NB4 (cell line): ENCODE results near the gene PHF8.

Experiments used
- MYC ChIP-seq: IDR thresholded peaks from 2 replicates; pipeline ENCODE4 v1.6.1; 2011; ENCODE audit warnings: low read depth, low read length
- POLR2A ChIP-seq: IDR thresholded peaks from 2 replicates; pipeline ENCODE4 v1.6.1; 2011; ENCODE audit warnings: mild to moderate bottlenecking; ENCODE audit not compliant: insufficient read length; ENCODE audit errors: extremely low read depth
- TF ChIP-seq, protein P1 (sequence below): IDR thresholded peaks from one replicate; pipeline ENCODE4 v1.5.1; 2012; ENCODE audit warnings: low read depth, low read length
- TF ChIP-seq, protein P2 (sequence below): IDR thresholded peaks from 2 replicates; pipeline ENCODE4 v1.6.1; 2011; ENCODE audit warnings: low read depth, low read length

DNA sequence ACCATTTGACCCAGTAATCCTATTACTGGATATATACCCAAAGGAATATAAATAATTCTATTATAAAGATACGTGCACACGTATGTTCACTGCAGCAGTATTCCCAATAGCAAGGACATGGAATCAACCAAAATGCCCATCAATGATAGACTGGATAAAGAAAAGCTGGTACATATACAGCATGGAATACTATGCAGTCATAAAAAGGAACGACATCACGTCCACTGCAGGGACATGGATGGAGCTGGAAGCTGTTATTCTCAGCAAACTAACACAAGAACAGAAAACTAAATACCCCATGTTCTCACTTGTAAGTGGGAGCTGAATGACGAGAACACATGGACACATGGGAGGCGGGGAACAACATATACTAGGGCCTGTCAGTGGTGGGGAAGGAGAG, 69.7 kb downstream of the PHF8 start:
- TF ChIP-seq, protein P1, sequence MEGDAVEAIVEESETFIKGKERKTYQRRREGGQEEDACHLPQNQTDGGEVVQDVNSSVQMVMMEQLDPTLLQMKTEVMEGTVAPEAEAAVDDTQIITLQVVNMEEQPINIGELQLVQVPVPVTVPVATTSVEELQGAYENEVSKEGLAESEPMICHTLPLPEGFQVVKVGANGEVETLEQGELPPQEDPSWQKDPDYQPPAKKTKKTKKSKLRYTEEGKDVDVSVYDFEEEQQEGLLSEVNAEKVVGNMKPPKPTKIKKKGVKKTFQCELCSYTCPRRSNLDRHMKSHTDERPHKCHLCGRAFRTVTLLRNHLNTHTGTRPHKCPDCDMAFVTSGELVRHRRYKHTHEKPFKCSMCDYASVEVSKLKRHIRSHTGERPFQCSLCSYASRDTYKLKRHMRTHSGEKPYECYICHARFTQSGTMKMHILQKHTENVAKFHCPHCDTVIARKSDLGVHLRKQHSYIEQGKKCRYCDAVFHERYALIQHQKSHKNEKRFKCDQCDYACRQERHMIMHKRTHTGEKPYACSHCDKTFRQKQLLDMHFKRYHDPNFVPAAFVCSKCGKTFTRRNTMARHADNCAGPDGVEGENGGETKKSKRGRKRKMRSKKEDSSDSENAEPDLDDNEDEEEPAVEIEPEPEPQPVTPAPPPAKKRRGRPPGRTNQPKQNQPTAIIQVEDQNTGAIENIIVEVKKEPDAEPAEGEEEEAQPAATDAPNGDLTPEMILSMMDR: no peak
- TF ChIP-seq, protein P2, sequence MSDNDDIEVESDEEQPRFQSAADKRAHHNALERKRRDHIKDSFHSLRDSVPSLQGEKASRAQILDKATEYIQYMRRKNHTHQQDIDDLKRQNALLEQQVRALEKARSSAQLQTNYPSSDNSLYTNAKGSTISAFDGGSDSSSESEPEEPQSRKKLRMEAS: no peak
- no peak for TF ChIP-seq POLR2A
- no peak for TF ChIP-seq MYC
